ENCODE measurements around the gene MTMR3. TPM values are rescaled to one million over a fixed set of nuclear protein-coding genes. Genes with fewer than 3 reads are reported as not detected.

MTMR3 gene
- total and polyA plus RNA-seq, 4 donors: 5.3 to 65.3 (median 37.2) TPM

DNA sequence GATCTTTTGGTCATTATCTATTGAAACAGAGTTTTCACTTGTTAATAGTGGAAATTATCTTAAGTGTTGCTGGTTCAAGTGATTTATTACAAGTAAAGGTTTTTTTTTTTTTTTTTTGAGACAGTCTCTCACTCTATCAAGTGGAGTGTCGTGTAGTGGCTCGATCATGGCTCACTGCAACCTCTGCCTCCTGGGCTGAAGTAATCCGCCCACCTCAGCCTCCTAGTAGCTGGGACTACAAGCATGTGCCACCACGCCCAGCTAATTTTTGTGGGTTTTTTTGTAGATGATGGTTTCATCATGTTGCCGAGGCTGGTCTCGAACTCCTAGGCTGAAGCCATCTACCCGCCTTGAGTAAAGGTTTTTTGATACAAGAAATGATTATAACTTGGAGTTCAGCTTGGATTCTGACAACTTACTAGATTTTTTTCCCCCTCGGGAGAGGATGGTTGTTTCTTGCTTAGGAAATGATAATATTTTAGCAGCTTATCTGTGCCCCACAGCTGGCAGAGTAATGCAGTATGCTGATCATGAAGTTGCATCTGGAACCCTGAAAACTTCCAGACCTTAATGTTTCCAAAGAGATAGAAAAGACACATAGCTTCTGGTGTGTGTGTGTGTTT, 68.9 kb downstream of the MTMR3 start:
- 78 to 81% methylated on average over 8 of the region's 8 CpGs for WGBS, 2 donors
- Histone ChIP-seq H3K9me3 (ENCODE audit: control insufficient read depth, low read length) (no peaks in the 10 kb centered on the region), H3K27ac (ENCODE audit: low read depth in 1 of 2, low read length in 2 of 2) (no peak overlapping the region), H3K27me3 (ENCODE audit: control insufficient read depth in 1 of 2, insufficient read depth in 2 of 2, low read length in 1 of 2) (no peaks in the 10 kb centered on the region), H3K4me1 (ENCODE audit: control insufficient read depth in 1 of 2, insufficient read depth in 2 of 2, low read length in 2 of 2) (peaks cover 0 to 6% of the 10 kb centered on the region in 2 donors), H3K4me3 (ENCODE audit: low read length in 2 of 2) (no peak overlapping the region), H3K36me3 (ENCODE audit: control insufficient read depth in 1 of 2, insufficient read depth in 2 of 2, low read length in 1 of 2) (no peaks in the 10 kb centered on the region)
- ATAC-seq (ENCODE audit: low FRiP score): no peak
- no peak for DNase-seq
- intact Hi-C loops (cut with DNase I): no loop called here

- no peak for ATAC-seq (ENCODE audit: low FRiP score)
- intact Hi-C loops (cut with DNase I): no loop called here
- H3K4me3 ChIP-seq (ENCODE audit: low read length in 2 of 2): no peak overlapping the region
- H3K9me3 ChIP-seq (ENCODE audit: control insufficient read depth, low read length): no peaks in the 10 kb centered on the region
- H3K4me1 ChIP-seq (ENCODE audit: control insufficient read depth in 1 of 2, insufficient read depth in 2 of 2, low read length in 2 of 2): no peaks in the 10 kb centered on the region
- no peak for DNase-seq
- H3K27me3 ChIP-seq (ENCODE audit: control insufficient read depth in 1 of 2, insufficient read depth in 2 of 2, low read length in 1 of 2): no peaks in the 10 kb centered on the region
- H3K27ac ChIP-seq (ENCODE audit: low read depth in 1 of 2, low read length in 2 of 2): no peak overlapping the region
- WGBS, 2 donors: 96 to 97% methylated on average over 9 of the region's 9 CpGs
- no peaks in the 10 kb centered on the region for H3K36me3 ChIP-seq (ENCODE audit: control insufficient read depth in 1 of 2, insufficient read depth in 2 of 2, low read length in 1 of 2)
These were observed 71.4 kb downstream of the MTMR3 start for GRCh38 chr22:29954203-29954855.

GRCh38 chr22:29956680-29957079, 73.7 kb downstream of the MTMR3 start:
- Histone ChIP-seq H3K4me1 (ENCODE audit: control insufficient read depth in 1 of 2, insufficient read depth in 2 of 2, low read length in 2 of 2) (no peaks in the 10 kb centered on the region), H3K9me3 (ENCODE audit: control insufficient read depth, low read length) (no peaks in the 10 kb centered on the region), H3K4me3 (ENCODE audit: low read length in 2 of 2) (no peak overlapping the region), H3K36me3 (ENCODE audit: control insufficient read depth in 1 of 2, insufficient read depth in 2 of 2, low read length in 1 of 2) (no peaks in the 10 kb centered on the region), H3K27ac (ENCODE audit: low read depth in 1 of 2, low read length in 2 of 2) (no peak overlapping the region), H3K27me3 (ENCODE audit: control insufficient read depth in 1 of 2, insufficient read depth in 2 of 2, low read length in 1 of 2) (no peaks in the 10 kb centered on the region)
- WGBS, 2 donors: 94 to 95% methylated on average over 1 of the region's 1 CpG
- intact Hi-C loops (cut with DNase I): no loop called here
- DNase-seq (no peak), ATAC-seq (ENCODE audit: low FRiP score) (no peak)

GRCh38 chr22:29958170-29958569, 75.2 kb downstream of the MTMR3 start:
- Histone ChIP-seq H3K4me1 (ENCODE audit: control insufficient read depth in 1 of 2, insufficient read depth in 2 of 2, low read length in 2 of 2) (no peaks in the 10 kb centered on the region), H3K36me3 (ENCODE audit: control insufficient read depth in 1 of 2, insufficient read depth in 2 of 2, low read length in 1 of 2) (no peaks in the 10 kb centered on the region), H3K27me3 (ENCODE audit: control insufficient read depth in 1 of 2, insufficient read depth in 2 of 2, low read length in 1 of 2) (no peaks in the 10 kb centered on the region), H3K27ac (ENCODE audit: low read depth in 1 of 2, low read length in 2 of 2) (no peak overlapping the region), H3K9me3 (ENCODE audit: control insufficient read depth, low read length) (no peaks in the 10 kb centered on the region), H3K4me3 (ENCODE audit: low read length in 2 of 2) (no peak overlapping the region)
- DNase-seq (no peak), ATAC-seq (ENCODE audit: low FRiP score) (no peak)
- WGBS, 2 donors: 91 to 92% methylated on average over 2 of the region's 2 CpGs
- intact Hi-C loops (cut with DNase I): no loop called here

- no peak for ATAC-seq (ENCODE audit: low FRiP score)
- H3K36me3 ChIP-seq (ENCODE audit: control insufficient read depth in 1 of 2, insufficient read depth in 2 of 2, low read length in 1 of 2): no peaks in the 10 kb centered on the region
These were observed 81.8 kb downstream of the MTMR3 start for GRCh38 chr22:29964776-29965175.

DNA sequence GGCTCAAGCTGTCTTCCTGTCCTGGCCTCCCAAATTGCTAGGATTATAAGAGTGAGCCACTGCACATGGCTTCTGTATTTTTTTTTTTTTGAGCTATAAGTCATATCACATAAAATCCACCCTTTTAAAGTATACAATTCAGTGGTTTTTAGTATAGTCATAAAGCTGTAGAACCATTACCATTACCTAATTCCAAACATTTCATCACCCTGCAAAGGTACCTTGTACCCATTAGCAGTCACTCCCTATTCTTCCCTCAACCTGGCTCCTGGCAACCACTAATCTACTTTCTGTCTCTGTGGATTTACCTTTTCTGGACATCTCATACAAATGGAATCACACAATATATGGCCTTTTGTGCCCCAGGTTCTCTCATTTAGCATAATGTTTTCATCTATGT, 84.5 kb downstream of the MTMR3 start:
- Histone ChIP-seq H3K4me3 (ENCODE audit: low read length in 2 of 2) (no peak overlapping the region), H3K4me1 (ENCODE audit: control insufficient read depth in 1 of 2, insufficient read depth in 2 of 2, low read length in 2 of 2) (no peaks in the 10 kb centered on the region), H3K9me3 (ENCODE audit: control insufficient read depth, low read length) (no peaks in the 10 kb centered on the region), H3K27me3 (ENCODE audit: control insufficient read depth in 1 of 2, insufficient read depth in 2 of 2, low read length in 1 of 2) (no peaks in the 10 kb centered on the region), H3K27ac (ENCODE audit: low read depth in 1 of 2, low read length in 2 of 2) (no peak overlapping the region), H3K36me3 (ENCODE audit: control insufficient read depth in 1 of 2, insufficient read depth in 2 of 2, low read length in 1 of 2) (no peaks in the 10 kb centered on the region)
- no peak for DNase-seq
- no peak for ATAC-seq (ENCODE audit: low FRiP score)
- intact Hi-C loops (cut with DNase I): no loop called here

More at GRCh38 chr22:29964776-29965175, 81.8 kb downstream of the MTMR3 start:
- H3K27me3 ChIP-seq (ENCODE audit: control insufficient read depth in 1 of 2, insufficient read depth in 2 of 2, low read length in 1 of 2): no peaks in the 10 kb centered on the region
- no peaks in the 10 kb centered on the region for H3K9me3 ChIP-seq (ENCODE audit: control insufficient read depth, low read length)
- intact Hi-C loops (cut with DNase I): no loop called here
- H3K27ac ChIP-seq (ENCODE audit: low read depth in 1 of 2, low read length in 2 of 2): no peak overlapping the region
- DNase-seq: no peak
- WGBS, 2 donors: 73 to 83% methylated on average over 5 of the region's 5 CpGs
- no peaks in the 10 kb centered on the region for H3K4me1 ChIP-seq (ENCODE audit: control insufficient read depth in 1 of 2, insufficient read depth in 2 of 2, low read length in 2 of 2)
- no peak overlapping the region for H3K4me3 ChIP-seq (ENCODE audit: low read length in 2 of 2)

DNA sequence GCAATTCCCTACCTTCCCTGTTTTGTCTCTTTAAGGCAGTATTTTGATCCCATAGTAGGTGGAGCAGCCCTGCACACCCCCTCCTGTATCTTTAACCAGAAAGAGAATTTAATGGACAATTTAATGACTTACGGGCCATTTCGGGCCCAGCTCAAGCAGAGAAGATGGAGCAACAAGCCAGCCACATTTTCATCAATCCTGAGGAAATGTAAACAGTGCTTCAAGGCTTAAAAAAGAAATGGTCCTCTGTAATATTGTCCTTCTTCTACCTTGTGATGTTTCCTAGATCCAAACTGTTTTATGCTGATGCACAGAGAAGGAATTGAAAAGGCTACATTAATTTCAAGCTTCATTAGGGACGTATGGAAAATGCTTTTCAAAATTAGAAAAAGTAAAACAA, 88.6 kb downstream of the MTMR3 start:
- Histone ChIP-seq H3K36me3 (ENCODE audit: control insufficient read depth in 1 of 2, insufficient read depth in 2 of 2, low read length in 1 of 2) (no peaks in the 10 kb centered on the region), H3K4me3 (ENCODE audit: low read length in 2 of 2) (no peak overlapping the region), H3K27me3 (ENCODE audit: control insufficient read depth in 1 of 2, insufficient read depth in 2 of 2, low read length in 1 of 2) (no peaks in the 10 kb centered on the region), H3K27ac (ENCODE audit: low read depth in 1 of 2, low read length in 2 of 2) (no peak overlapping the region), H3K4me1 (ENCODE audit: control insufficient read depth in 1 of 2, insufficient read depth in 2 of 2, low read length in 2 of 2) (no peaks in the 10 kb centered on the region), H3K9me3 (ENCODE audit: control insufficient read depth, low read length) (no peaks in the 10 kb centered on the region)
- intact Hi-C loops (cut with DNase I): loop anchor here in 1 of 2 donors (10.0 kb wide), 1 partner anchor 87 kb away; the partner anchor contains the start of gene MTMR3
- no peak for ATAC-seq (ENCODE audit: low FRiP score)
- no peak for DNase-seq
- 90% methylated on average over 3 of the region's 3 CpGs for WGBS, 2 donors

- Histone ChIP-seq H3K9me3 (ENCODE audit: control insufficient read depth, low read length) (no peaks in the 10 kb centered on the region), H3K27ac (ENCODE audit: low read depth in 1 of 2, low read length in 2 of 2) (no peak overlapping the region), H3K4me3 (ENCODE audit: low read length in 2 of 2) (no peak overlapping the region), H3K36me3 (ENCODE audit: control insufficient read depth in 1 of 2, insufficient read depth in 2 of 2, low read length in 1 of 2) (no peaks in the 10 kb centered on the region), H3K4me1 (ENCODE audit: control insufficient read depth in 1 of 2, insufficient read depth in 2 of 2, low read length in 2 of 2) (no peaks in the 10 kb centered on the region), H3K27me3 (ENCODE audit: control insufficient read depth in 1 of 2, insufficient read depth in 2 of 2, low read length in 1 of 2) (no peaks in the 10 kb centered on the region)
- no peak for ATAC-seq (ENCODE audit: low FRiP score)
- DNase-seq: no peak
- WGBS, 2 donors: 77 to 89% methylated on average over 2 of the region's 2 CpGs
- intact Hi-C loops (cut with DNase I): loop anchor here in 1 of 2 donors (10.0 kb wide), 1 partner anchor 87 kb away; the partner anchor contains the start of gene MTMR3
These were observed 89.1 kb downstream of the MTMR3 start for GRCh38 chr22:29972121-29972520.

DNA sequence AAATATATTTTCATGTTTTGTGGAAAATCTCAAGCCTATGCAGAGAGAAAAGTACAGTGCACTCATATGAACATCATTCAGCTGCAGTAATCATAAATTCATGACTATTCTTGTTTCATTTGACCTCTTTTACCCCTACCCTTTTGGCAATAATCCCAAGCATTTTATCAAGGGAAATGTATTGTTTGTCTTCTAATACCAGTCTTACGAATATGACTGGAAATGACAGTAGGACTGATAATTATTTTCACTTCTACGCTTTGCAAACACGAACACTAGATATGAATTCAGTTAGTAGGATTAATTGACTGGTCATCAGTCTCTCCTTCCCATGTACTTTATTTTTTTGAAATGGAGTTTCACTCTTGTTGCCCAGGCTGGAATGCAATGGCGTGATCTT, 90.3 kb downstream of the MTMR3 start:
- ATAC-seq (ENCODE audit: low FRiP score): no peak
- Histone ChIP-seq H3K4me1 (ENCODE audit: control insufficient read depth in 1 of 2, insufficient read depth in 2 of 2, low read length in 2 of 2) (no peaks in the 10 kb centered on the region), H3K36me3 (ENCODE audit: control insufficient read depth in 1 of 2, insufficient read depth in 2 of 2, low read length in 1 of 2) (no peaks in the 10 kb centered on the region), H3K27me3 (ENCODE audit: control insufficient read depth in 1 of 2, insufficient read depth in 2 of 2, low read length in 1 of 2) (no peaks in the 10 kb centered on the region), H3K9me3 (ENCODE audit: control insufficient read depth, low read length) (no peaks in the 10 kb centered on the region), H3K27ac (ENCODE audit: low read depth in 1 of 2, low read length in 2 of 2) (no peak overlapping the region), H3K4me3 (ENCODE audit: low read length in 2 of 2) (no peak overlapping the region)
- intact Hi-C loops (cut with DNase I): loop anchor here in 1 of 2 donors (10.0 kb wide), 1 partner anchor 88 kb away; the partner anchor contains the start of gene MTMR3
- 69 to 77% methylated on average over 4 of the region's 4 CpGs for WGBS, 2 donors
- DNase-seq: no peak

Data from aorta (tissue), 5 donors.